ENCODE data around the gene CDK5RAP2.

DNA sequence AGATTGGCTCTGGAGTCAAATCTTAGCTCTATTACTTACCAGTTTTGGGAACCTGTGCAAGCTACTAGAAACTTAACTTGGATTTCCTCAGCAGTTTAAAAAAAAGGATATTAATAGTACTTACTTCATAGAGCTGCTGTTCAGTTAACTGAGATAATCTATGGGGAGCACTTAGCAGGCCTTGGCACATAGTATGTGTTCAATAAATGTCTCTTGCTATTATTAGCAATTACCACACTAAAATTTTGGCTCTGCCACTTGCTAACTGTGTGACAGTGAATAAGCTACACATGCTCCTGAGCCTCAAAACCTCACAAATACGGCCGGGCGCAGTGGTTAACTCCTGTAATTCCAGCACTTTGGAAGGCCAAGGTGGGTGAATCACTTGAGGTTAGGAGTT lies 55.9 kb downstream of the CDK5RAP2 start:
- TF ChIP-seq EZH2phosphoT487 (IDR thresholded peaks at IDR 0.05; ENCODE audit: insufficient read depth, low read depth) (no peak), EZH2 (IDR thresholded peaks at IDR 0.05; ENCODE audit: insufficient read depth, poor library complexity, severe bottlenecking) (no peak)
